Left renal cortex interstitium (tissue), 4 donors: ENCODE measurements around the gene DNAJC12. TPM values are rescaled to one million over a fixed set of nuclear protein-coding genes. Genes with fewer than 3 reads are reported as not detected.
"Not testable (repeated sequence)": the region's sequence is repeated elsewhere in the genome, so short reads cannot be mapped to it uniquely, and the experiment has no call there.

Experiments used
- DNase-seq, 4 donors: peaks; one replicate each; pipeline ENCODE4 v3.0.0-alpha.2; 2013; ENCODE audit warnings: low read depth in 4 of 4, low spot score in 2 of 4, missing footprints in 1 of 4
- polyA plus RNA-seq, 4 donors: library from polyadenylated mRNA; unstranded; fragments of 120-200 nt; gene quantifications; one replicate each; pipeline ENCODE4 v1.2.1, GENCODE V29; 2013; ENCODE audit not compliant: insufficient read length in 4 of 4

Gene DNAJC12
- 10 to 100 TPM in 3 of 4 donors, 1 to 10 TPM in 1; 9.7 to 16.3 (median 13.9) TPM for polyA plus RNA-seq

DNA sequence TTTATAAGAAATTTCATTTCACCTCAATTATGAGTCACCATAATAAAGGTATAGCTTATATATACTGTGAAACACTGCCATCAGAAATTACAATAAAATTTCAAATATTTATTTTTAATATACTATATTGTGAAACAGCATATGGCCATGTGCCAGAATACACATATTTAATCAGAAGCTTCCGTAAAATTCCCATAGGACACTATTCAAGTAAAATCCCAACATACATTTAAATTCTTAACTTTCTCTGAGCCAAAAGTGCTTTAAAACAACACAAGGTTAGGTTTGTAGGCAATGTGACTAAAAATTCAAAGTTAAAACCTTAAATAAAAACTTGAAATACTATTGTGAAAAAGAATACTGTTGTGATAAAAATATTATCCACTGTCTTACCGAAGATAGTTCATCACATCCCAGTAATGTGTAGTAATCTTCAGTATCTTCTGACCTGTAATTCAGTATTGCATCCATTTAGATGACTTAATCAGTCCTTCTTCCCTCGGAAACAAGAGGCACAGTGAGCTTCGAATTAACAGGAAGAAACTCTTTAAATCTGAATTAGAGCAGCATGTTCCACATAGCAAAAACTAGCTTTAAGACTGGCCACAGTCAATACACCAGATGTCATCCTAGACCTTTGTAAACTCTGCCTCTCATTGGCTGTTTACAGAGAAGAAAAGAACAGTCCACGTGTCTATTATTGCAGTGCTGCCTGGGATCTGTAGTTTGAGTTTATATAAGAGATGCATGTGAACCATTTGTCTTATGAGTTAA lies at the start of gene DNAJC12:
TSS of gene DNAJC12 (minus strand) at position 648 of the 774 bp plus-strand sequence. CDS start at position 471, 177 bp downstream.
- peak in 3 of 4 donors; percentile 26 to 53 (median 48) for DNase-seq

DNA sequence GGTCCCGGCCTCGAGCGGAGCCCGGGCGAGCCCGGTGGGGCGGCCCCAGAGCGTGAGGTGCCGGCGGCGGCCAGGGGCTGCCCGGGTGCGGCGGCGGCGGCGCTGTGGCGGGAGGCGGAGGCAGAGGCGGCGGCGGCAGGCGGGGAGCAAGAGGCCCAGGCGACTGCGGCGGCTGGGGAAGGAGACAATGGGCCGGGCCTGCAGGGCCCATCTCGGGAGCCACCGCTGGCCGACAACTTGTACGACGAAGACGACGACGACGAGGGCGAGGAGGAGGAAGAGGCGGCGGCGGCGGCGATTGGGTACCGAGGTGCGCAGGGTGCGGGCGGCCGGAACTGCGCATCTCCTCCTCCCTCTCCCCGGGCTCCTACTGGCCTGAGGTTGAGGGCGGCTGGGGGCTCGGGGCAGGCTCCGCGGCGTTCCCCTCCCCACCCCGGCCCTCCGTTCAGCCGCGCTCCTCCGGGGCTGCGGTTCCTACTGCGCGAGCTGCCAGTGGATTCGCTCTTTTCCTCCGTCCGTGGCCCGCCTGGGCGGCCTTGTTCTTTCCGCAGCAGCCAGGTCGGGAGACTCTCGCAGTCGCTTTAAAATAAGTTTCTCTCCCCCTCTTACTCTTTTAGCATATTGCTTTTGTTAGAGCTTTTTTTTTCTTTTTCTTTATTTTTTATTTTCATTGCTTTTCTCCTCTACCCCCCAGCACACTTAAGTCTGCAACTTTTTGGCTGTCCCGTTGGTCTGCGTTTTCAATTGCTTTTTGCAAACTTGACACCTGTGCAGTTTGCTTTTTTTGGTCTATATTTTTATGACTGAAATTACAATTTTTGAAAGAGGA lies 47.1 kb upstream of the DNAJC12 start:
- DNase-seq = peak; percentile 24 to 69 (median 44)

DNA sequence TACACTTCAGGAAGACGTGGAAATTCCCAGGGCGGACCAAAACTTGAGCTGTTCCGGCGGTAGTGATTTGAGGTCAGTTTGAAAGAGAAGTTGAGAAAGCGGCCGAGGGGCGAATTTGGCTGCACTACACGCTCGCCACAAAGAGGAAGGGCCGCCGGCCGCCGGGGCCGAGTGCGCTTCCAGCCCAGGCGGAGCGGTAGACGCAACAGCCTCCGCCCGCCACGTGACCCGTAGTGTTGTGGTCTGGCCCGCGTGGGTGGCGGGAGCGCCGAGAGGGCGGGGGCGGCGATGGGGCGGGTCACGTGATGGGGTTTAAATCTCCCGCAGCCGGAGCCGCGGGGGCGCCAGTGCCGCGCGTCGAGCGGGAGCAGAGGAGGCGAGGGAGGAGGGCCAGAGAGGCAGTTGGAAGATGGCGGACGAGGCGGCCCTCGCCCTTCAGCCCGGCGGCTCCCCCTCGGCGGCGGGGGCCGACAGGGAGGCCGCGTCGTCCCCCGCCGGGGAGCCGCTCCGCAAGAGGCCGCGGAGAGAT lies 46.4 kb upstream of the DNAJC12 start, which contains the start of gene SIRT1:
TSS of gene SIRT1 (plus strand) at position 344 of the 529 bp plus-strand sequence. CDS start at position 410, 66 bp downstream.
- peak; percentile 75 to 91 (median 84) for DNase-seq

DNA sequence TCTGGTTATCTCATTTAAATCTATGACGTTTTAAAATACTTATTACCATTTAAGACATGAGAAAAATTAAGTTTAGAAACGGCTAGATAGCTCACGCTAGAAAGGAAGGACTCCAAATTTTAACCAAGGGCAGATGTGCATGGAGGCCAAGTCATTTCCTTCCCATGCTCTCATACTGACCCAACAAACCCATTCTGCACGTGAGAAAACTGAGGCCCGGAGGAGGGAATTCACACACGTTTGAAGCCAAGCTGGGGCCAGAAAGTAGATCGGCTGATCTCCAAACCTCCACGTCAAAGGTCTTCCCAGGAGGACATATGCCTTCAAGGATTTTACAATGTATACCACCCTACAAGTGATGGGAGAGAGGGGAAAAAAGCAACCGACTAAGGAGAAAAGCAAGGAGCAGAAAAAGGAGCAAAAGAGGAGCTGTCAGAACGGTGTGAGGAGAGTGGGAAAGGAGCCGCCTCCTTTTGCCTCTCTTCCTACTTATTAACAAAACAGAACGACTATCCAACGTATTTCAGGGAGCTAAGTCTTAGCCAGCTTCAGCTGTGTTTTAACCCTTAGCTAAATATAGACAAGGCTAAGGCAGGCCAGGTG lies 45.8 kb upstream of the DNAJC12 start:
- peak in 1 of 4 donors; percentile 2 for DNase-seq

DNA sequence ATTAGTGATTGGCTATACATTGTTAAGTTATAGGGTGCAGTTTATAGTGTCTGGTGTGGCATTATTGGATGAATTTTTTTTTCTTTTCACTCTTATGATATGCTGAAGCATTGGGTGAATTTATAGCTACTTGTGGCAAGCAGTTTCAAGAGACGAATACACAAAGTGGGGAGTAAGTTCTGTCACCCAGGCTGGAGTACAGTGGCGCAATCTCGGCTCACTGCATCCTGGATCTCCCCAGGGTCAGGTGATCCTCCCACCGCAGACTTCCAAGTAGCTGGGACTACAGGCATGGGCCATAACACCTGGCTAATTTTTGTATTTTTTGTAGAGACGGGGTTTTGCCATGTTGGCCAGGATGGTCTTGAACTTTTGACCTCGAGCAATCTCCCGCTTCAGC lies 40.1 kb upstream of the DNAJC12 start:
- no peak for DNase-seq

DNA sequence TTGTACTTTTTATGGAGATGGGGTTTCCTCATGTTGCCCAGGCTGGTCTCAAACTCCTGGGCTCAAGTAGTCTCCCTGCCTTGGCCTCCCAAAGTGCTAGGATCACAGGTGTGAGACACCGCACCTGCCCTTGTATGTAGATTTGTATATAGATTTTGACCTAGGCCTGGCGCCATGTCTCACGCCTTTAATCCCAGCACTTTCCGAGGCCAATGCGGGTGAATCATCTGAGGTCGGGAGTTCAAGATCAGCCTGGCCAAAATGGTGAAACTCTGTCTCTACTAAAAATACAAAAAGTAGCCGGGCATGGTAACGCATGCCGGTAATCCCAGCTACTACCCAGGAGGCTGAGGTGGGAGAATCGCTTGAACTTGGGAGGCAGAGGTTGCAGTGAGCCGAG lies 39.4 kb upstream of the DNAJC12 start:
- DNase-seq = not testable (repeated sequence)

DNA sequence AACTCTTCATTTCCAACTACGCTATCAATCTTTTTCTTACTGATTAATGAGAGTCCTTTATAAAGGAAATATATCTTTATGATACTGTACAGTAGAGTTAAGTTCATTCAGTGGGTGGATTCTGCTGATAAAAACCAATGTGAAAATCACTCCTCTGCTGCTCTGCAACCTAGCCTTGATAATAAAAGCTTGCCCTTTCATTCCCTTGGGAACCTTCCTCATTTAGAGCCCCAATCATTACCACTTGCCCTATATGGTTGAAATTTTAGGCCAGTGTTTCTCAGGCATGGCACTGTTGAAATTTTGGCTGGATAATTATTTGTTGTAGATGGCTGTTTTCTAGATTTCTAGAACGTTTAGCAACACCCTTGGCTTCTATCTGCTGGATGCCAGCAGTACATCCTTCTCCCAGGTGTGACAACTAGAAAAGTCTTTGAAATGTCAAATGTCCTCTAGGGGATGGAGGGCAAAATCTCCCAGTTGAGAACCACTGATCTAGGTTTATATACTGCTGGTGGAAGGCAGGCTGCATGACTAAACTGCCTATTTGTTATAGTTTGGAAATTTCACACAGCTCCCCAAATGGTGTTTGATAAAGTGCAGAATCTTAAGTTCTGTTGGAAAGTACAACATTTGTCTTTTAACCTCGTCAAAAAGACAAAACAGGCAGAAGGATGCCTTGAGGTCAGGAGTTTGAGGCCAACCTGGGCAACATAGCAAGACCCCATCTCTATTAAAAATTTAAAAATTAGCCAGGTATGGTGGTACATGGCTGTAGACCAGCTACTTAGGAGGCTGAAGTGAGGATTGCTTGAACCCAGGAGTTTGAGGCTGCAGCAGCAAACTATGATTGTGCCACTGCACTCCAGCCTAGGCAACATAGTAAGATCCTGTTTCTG lies 37.6 kb upstream of the DNAJC12 start:
- DNase-seq = no peak

DNA sequence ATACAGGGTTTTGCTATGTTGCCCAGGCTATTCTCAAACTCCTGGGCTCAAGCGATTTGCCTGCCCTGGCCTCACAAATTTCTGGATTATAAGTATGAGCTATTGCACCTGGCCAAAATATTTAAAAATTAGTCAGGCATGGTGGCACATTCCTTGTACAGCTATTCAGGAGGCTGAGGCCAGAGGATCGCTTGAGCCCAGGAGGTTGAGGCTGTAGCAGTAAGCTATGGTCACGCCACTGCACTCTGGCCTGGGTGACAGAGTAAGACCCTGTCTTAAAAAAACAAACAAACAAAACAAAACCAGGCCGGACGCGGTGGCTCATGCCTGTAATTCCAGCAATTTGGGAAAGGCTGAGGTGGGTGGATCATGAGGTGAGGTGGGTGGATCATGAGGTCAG lies 32.0 kb upstream of the DNAJC12 start:
- DNase-seq = no peak

DNA sequence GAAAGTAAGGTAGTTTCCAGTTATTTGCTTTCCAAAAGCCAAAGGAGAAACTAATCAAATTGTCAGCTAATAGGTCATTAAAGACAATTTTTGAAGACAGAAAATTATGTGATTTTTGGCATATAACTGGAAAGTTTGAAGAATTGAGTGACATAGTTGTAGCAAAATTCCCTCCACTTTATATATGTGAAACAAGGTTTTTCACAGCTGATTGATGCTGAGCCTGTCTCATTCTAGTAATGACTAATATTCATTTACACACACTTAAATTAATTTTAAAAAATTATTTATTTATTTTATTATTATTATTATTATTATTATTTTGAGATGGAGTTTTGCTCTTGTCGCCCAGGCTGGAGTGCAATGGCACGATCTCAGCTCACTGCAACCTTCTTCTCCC lies 30.1 kb upstream of the DNAJC12 start:
- no peak for DNase-seq

DNA sequence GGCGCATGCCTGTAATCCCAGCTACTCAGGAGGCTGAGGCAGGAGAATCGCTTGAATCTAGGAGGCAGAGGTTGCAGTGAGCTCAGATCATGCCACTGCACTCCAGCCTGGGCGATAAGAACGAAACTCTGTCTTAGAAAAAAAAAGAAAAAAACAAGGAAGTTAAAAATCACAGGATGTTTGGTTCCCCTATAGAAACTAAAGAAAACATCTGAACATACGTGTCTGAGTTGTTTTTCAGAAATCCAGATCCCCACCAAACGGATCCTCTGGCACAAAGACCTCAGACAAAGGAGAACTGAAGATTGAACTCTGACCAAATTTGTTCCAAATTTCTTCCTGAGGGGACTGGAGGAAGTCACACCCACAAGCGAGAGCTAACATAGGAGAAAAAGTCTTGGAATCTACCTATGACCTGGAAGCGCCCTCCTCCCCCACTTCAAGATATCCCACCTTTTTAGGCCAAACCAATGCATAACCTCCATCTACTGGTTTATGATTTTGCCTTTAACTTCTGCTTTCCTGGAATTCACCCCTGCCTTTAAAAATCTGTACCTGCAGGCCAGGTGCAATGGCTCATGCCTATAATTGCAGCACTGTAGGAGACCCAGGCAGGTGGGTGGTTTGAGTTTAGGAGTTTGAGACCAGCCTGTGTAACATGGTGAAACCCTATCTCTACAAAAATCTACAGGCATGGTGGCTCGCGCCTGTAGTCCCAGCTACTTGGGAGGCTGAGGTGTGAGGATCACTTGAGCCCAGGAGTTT lies 26.8 kb upstream of the DNAJC12 start:
- no peak for DNase-seq

DNA sequence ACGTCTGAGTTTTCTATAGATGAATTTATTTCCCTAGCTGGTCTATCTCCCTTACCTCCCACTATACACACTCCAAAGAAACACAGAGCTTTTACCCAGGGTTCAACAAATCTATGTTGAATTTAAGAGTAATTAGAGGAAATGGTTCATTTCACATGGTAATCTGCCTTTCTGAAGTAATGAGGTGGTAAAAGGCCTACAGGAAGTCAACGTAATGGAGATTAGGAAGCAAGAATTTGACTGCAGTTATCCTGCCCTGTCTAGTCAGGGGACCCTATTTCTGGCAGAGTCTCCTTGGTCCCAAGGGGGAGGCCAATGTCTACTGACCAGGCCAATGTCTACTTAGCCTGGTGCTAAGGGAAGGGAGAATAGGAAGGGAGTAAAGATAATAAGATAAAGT lies 25.1 kb upstream of the DNAJC12 start:
- no peak for DNase-seq

DNA sequence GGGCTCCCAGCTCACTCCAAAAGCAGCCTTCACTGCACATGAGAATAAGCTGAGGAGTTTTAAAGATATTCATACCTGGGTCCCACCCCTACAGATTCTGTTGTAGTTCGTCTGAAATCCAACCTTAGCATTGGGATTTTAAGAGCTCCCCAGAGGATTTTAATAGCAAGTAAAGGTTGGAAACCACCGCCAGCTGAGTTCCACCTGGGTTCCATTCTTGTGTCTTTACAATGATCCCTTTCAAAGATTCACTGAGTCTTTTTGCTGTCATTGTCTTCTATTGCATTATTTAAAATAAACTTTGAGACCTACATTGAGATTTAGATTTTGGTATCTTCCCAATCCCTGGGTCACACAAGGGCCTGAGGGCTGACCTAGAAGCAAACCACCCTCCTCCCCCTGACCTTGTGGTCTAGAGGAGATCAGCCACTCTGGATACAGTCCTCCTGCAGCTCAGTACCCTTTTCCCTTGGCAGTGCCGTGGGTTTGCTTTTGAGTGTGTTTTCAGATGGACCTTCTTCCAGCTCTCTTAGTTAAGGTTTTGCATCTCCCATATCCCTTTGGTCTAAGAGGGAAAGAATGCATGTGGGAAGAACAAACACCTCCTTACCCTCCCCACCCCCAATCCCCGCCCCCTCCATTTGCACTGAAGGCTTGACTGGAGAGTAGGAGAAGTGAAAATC lies 23.9 kb upstream of the DNAJC12 start:
- no peak for DNase-seq

DNA sequence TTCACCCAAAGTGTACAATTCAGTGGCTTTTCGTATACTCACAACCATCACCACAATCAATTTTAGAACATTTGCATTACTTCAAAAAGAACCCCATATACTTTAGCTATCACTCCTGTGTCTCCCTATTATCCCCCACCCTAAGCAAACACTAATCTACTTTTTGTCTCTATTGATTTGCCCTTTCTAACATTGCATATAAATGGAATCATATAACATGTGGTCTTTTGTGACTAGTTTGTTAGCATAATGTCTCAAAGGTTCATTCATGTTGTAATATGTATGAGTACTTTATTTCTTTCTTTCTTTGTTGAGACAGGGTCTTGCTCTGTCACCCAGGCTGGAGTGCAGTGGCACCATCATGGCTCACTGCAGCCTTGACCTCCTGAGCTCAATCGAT lies 21.0 kb upstream of the DNAJC12 start:
- no peak for DNase-seq

DNA sequence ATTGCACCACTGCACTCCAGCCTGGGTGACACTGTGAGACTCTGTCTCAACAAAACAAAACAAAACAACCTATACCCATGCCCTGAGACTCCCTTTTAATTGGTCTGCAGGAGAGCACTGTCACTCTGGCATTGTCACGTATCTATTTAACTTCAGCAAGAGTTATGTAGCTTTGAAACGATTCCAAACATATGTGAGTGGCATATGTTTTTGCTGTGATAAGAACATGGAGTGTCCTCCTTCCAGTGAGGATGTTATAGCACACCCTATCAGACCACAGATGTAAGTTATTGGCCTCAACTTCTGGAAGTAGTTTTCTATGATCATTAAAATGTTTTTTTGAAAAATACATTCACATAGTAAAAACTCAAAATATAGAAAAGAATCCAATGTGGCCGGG lies 15.5 kb upstream of the DNAJC12 start:
- no peak for DNase-seq

DNA sequence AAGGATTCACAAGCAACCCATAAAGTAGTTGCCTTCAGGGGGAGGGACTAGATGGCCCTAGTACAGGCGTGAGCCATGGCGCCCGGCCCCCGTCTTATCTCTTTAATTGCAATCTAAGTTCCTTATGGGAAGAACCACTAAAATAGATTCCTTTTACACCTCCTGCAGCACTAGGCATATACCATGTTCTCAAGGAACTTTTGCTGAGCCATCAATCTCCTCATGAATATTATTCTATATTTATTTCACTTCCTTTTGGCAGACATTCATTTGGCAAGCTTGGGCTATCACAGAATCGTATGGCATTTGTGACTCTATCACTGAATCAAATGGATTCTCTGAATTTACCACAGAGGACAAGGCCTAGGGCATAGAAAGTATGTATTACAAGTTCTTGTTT lies 14.8 kb upstream of the DNAJC12 start:
- DNase-seq = no peak

DNA sequence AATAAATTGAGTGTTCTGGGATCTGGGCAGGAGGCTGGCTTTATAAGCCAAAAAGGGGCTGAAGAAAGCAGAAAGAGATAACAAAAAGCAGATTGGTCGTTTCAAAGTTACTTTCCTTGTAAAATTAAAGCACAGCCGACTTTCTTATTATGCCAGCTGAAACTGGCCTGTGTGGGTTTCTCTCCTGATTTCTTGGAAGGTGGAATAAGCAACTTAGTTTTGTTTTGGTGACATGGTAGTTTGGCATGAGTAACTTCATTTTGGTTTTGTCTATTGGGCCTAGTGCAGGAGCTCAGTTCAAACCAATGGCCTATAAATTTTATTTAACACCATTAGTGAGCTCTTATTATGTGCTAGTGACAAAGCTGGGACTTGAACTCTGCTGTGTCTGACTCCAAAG lies 13.2 kb upstream of the DNAJC12 start:
- DNase-seq = no peak

DNA sequence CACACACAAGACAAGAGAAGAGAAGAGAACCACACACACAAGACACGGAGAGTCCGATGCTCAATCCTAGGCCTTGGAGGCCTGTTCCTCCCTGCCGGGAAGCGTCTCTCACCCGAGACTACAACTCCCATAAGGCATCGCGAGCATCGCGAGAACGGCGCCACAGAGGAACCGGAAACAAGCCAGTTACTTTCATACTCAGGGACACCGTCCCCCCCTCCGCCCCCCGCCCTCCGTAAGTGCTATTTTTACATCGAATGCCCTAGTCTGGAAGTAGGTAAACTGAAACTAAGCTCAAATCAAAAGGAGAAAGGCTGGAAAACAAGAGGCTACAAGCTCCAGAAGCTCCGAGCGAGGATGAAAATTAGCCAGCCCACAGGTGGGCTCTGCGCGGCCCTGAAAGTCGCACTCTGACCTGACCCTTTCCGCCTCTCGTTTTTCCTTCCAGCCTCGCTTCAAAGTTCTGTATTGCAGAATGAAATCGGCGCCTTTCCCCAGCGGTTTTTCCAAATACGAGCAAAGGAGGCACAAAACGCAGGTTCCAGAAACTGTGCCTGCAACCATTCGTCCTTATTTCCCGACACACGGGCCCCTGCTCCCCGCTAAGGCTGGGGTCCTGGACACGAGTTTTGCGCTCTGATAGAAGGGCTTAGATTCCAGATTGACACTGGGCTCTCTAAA lies 11.5 kb upstream of the DNAJC12 start:
- DNase-seq = peak; percentile 79 to 92 (median 86)

DNA sequence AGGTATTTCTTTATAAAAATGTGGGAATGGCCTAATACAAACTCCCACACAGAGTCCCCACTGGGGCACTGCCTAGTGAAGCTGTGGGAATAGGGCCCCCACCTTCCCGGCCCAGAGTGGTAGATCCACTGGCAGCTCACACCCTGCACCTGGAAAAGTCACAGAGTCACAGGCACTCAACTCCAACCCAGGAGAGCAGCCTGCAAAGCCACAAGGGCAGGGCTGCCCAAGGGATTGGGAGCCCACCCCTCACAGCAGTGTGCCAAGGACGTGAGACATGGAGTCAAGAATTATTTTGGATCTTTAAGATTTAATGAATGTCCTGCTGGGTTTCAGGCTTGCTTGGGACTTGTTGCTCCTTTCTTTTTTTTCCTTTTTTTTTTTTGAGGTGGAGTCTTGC lies 5.3 kb upstream of the DNAJC12 start:
- DNase-seq = no peak
